Activated CD8-positive, alpha-beta T cell treated with anti-CD3 and anti-CD28 coated beads for 36 hours (primary cell): ENCODE measurements around the gene SLIT2. TPM values are rescaled to one million over a fixed set of nuclear protein-coding genes. Genes with fewer than 3 reads are reported as not detected.

Experiments used
- ATAC-seq: fragments of 200-7000 bp; cut with Tn5 transposase; one replicate; pipeline ENCODE4 v1.10.0; 2021; ENCODE audit warnings: mild to moderate bottlenecking, moderate library complexity
- CTCF ChIA-PET: fragments of 350-600 bp; sonication (Branson Sonifier 250); formaldehyde crosslinking; loops from one replicate; lab custom pipeline; 2021; ENCODE audit warnings: antibody characterized with exemption; lab: Charles Lee
- POLR2A ChIA-PET: fragments of 350-600 bp; sonication (Branson Sonifier 250); formaldehyde crosslinking; loops from one replicate; lab custom pipeline; 2021; ENCODE audit warnings: antibody characterized with exemption; lab: Charles Lee
- DNase-seq: peaks from one replicate; pipeline ENCODE4 v3.0.0-alpha.2; 2020
- H3K27ac Mint-ChIP-seq: one replicate; pipeline ENCODE4 v1.8.0; 2021; ENCODE audit warnings: mild to moderate bottlenecking, mixed read lengths
- H3K27me3 Mint-ChIP-seq: one replicate; pipeline ENCODE4 v1.8.0; 2021; ENCODE audit warnings: mixed read lengths
- H3K36me3 Mint-ChIP-seq: one replicate; pipeline ENCODE4 v1.8.0; 2021; ENCODE audit warnings: low read depth, mixed read lengths
- H3K4me1 Mint-ChIP-seq: one replicate; pipeline ENCODE4 v1.8.0; 2021; ENCODE audit warnings: low read depth, mixed read lengths
- H3K4me3 Mint-ChIP-seq: one replicate; pipeline ENCODE4 v1.8.0; 2021; ENCODE audit warnings: mild to moderate bottlenecking, moderate library complexity, mixed read lengths
- H3K9me3 Mint-ChIP-seq: one replicate; pipeline ENCODE4 v1.8.0; 2021; ENCODE audit warnings: mixed read lengths
- intact Hi-C: fragments of 100-400 bp; cut with micrococcal nuclease; formaldehyde crosslinking; loops from one replicate; pipeline ENCODE4 v1.10.0; 2022
- total RNA-seq, 2 experiments: library from RNA; stranded (reverse); gene quantifications; one replicate each; pipeline ENCODE4 v1.2.3, GENCODE V29; 2021
- TF ChIP-seq, protein P1 (sequence below): fragments of 200-600 bp; IDR thresholded peaks from one replicate; pipeline ENCODE4 v1.8.0; 2022; ENCODE audit warnings: antibody characterized with exemption, mild to moderate bottlenecking

The SLIT2 gene, protein sequence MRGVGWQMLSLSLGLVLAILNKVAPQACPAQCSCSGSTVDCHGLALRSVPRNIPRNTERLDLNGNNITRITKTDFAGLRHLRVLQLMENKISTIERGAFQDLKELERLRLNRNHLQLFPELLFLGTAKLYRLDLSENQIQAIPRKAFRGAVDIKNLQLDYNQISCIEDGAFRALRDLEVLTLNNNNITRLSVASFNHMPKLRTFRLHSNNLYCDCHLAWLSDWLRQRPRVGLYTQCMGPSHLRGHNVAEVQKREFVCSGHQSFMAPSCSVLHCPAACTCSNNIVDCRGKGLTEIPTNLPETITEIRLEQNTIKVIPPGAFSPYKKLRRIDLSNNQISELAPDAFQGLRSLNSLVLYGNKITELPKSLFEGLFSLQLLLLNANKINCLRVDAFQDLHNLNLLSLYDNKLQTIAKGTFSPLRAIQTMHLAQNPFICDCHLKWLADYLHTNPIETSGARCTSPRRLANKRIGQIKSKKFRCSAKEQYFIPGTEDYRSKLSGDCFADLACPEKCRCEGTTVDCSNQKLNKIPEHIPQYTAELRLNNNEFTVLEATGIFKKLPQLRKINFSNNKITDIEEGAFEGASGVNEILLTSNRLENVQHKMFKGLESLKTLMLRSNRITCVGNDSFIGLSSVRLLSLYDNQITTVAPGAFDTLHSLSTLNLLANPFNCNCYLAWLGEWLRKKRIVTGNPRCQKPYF (N-terminal part only)
- total RNA-seq, result not detected

DNA sequence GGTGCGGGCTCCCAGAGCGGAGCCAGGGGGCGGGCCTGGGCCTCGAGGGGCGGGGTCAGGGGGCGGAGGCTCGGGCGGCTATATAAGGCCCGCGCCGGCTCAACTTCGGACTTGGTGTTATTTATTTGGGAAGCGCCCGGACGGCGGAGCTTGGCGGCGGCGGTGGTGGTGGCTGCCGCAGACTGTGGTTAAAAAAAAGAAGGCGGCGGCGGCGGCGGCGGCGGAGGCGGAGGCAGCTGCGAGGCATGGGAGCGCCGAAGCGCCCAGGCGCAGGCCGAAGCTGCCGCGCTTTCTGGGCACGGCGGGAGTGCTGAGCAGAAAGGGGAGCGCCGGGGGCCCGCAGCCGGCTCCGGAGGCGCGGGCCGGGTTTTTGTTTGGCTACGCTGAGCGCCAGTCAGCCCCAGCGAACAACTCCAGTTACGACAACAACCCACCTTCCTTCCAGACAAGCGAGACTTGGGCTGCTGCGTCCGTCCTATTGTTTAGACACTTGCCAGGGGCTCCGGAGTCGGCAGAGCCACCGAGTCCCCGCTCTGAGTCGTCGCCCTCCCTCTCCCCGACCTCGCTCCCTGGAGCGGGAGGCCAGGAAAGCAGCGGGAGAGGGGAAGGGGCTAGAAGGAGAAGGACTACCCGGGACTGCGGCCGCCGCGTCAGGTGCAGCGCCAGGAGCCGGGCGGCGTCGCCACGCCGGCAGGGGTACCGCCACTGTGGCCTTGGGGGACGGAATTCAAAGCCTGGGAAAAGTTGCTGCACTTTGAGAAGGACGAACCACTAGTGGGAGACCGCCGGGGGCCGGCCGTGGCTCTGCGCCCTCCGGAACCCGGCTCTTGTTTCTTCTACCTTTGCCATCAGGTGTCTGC, at the start of gene SLIT2:
Gene SLIT2, plus strand, starts transcription at position 110 of the 860 bp plus-strand sequence. CDS start 1,911 bp downstream, outside the sequence.
- DNase-seq, result peak; percentile 39
- Mint-ChIP-seq H3K4me1 (peaks cover 5% of the 10 kb centered on the region), H3K27me3 (peaks cover 44% of the 10 kb centered on the region), H3K36me3 (no peaks in the 10 kb centered on the region), H3K27ac (no peak within 1 kb of the TSS), H3K9me3 (no peaks in the 10 kb centered on the region), H3K4me3 (peak within 1 kb of the TSS; percentile 23)
- intact Hi-C loops, result no loop called here
- TF ChIP-seq, protein P1, sequence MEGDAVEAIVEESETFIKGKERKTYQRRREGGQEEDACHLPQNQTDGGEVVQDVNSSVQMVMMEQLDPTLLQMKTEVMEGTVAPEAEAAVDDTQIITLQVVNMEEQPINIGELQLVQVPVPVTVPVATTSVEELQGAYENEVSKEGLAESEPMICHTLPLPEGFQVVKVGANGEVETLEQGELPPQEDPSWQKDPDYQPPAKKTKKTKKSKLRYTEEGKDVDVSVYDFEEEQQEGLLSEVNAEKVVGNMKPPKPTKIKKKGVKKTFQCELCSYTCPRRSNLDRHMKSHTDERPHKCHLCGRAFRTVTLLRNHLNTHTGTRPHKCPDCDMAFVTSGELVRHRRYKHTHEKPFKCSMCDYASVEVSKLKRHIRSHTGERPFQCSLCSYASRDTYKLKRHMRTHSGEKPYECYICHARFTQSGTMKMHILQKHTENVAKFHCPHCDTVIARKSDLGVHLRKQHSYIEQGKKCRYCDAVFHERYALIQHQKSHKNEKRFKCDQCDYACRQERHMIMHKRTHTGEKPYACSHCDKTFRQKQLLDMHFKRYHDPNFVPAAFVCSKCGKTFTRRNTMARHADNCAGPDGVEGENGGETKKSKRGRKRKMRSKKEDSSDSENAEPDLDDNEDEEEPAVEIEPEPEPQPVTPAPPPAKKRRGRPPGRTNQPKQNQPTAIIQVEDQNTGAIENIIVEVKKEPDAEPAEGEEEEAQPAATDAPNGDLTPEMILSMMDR, result no peak
- CTCF ChIA-PET, result no interaction called here
- POLR2A ChIA-PET, result no interaction called here
- peak; percentile 74 for ATAC-seq

DNA sequence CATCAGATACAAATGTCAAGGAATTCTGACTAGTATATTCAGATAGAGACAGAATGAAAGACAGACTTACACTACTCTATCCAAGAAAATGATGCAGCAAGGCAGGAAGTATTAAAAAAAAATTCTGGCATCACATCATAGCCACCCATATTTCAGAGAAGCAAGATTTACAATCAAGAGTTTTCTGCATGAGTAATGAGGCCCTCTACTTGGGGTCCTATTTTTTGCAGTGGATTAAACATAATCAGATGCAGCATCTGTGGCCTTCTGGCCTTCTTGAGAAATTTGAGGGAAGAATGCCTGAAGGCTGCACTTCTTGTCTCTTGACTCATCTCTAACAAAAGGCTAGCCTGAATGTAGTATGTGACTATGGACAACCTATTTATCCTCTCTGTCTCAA, 48.2 kb upstream of the SLIT2 start:
- Mint-ChIP-seq H3K4me3 (no peak overlapping the region), H3K27me3 (no peaks in the 10 kb centered on the region), H3K4me1 (no peaks in the 10 kb centered on the region), H3K36me3 (no peaks in the 10 kb centered on the region), H3K27ac (no peak overlapping the region), H3K9me3 (peaks cover 1% of the 10 kb centered on the region)
- POLR2A ChIA-PET, result no interaction called here
- TF ChIP-seq, protein P1, result no peak
- no peak for DNase-seq
- CTCF ChIA-PET, result no interaction called here
- no peak for ATAC-seq
- intact Hi-C loops, result no loop called here

DNA sequence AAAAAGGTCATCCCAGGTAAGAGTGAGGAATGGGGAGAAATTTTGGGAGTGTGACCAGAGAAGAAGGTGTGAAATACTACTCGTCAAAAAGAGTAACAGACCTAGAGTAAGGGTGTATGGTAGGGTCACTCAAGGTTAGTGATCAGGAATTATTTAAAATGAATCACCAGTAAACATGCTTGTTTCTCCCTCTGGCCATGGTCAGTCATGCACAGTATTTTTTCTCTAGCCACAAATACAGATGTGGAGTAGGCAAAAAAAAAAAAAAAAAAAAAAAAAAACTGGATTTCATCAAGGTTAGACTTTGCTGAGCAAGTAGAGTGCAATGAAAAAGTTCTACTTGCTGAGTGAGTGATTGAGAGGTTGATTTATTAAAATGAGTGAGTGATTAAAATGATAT, 34.2 kb upstream of the SLIT2 start:
- CTCF ChIA-PET, result no interaction called here
- no peaks in the 10 kb centered on the region for H3K27me3 Mint-ChIP-seq
- TF ChIP-seq, protein P1, result no peak

DNA sequence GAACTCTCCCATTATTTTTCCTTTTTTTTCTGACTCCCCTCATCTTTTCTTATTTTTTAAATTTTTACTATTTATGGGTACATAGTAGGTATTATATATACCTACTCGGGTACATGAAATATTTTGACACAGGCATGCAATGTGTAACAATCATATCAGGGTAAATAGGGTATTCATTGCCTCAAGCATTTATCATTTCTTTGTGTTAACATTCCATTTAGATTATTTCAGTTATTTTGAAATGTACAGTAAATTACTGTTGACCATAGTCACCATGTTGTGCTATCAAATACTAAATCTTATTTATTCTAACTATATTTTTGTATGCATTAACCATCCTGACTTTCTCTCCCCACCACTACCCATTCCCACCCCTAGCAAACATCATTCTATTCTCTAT, 33.8 kb upstream of the SLIT2 start:
- ChIA-PET POLR2A (no interaction called here), CTCF (no interaction called here)
- H3K27me3 Mint-ChIP-seq, result no peaks in the 10 kb centered on the region
- H3K4me1 Mint-ChIP-seq, result no peaks in the 10 kb centered on the region
- intact Hi-C loops, result no loop called here
- ATAC-seq (no peak), DNase-seq (no peak)
- no peaks in the 10 kb centered on the region for H3K36me3 Mint-ChIP-seq
- H3K4me3 Mint-ChIP-seq, result no peak overlapping the region
- TF ChIP-seq, protein P1, result no peak
- H3K27ac Mint-ChIP-seq, result no peak overlapping the region
- H3K9me3 Mint-ChIP-seq, result peaks cover 8% of the 10 kb centered on the region

More for the DNA sequence above, 34.2 kb upstream of the SLIT2 start:
- intact Hi-C loops, result no loop called here
- DNase-seq (no peak), ATAC-seq (no peak)
- POLR2A ChIA-PET, result no interaction called here
- H3K9me3 Mint-ChIP-seq, result peaks cover 6% of the 10 kb centered on the region
- no peaks in the 10 kb centered on the region for H3K4me1 Mint-ChIP-seq
- H3K27ac Mint-ChIP-seq, result no peak overlapping the region
- H3K4me3 Mint-ChIP-seq, result no peak overlapping the region
- H3K36me3 Mint-ChIP-seq, result no peaks in the 10 kb centered on the region
